ENCODE data around the gene CD44. TPM values are rescaled to one million over a fixed set of nuclear protein-coding genes. Genes with fewer than 3 reads are reported as not detected.

The CD44 gene
- total and polyA plus RNA-seq, 10 of the 15 experiments (the other 5 are each of a cell fraction or from before 2014, with no cell fraction given): 57.1 to 293 (median 120) TPM

DNA sequence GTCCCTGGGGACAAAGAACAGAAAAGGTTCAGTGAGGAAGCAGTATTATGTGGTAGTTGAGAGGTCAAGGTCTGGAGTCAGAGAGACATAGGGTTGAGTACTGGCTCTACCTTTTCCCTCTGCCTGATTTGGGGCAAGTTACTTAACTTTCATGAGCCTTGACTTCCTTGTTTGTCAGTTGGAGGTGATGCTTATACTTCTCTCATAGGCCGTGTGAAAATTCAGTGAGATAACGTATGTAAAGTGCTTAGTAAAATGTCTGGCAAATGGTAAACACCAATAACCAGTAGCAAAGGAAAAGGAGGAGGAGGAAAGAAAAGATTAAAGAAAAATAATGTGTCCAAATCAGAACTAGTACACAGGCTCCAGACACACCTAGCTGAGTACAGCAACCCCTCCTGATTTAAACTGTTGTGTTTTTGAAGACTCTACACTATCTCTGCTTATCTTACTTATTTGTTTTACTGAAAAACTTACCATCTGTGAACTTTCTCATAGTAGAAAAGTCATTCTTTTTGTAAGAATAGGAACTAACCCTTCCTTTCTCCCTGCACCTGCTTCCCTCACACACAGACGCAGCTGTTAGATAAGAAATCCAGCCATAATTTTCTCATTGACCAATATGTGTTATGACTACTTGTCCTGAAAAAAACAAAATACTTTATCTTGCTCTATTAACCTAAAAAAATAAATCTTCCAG lies 126.9 kb downstream of the CD44 start (continued):
- TF ChIP-seq, protein P1, sequence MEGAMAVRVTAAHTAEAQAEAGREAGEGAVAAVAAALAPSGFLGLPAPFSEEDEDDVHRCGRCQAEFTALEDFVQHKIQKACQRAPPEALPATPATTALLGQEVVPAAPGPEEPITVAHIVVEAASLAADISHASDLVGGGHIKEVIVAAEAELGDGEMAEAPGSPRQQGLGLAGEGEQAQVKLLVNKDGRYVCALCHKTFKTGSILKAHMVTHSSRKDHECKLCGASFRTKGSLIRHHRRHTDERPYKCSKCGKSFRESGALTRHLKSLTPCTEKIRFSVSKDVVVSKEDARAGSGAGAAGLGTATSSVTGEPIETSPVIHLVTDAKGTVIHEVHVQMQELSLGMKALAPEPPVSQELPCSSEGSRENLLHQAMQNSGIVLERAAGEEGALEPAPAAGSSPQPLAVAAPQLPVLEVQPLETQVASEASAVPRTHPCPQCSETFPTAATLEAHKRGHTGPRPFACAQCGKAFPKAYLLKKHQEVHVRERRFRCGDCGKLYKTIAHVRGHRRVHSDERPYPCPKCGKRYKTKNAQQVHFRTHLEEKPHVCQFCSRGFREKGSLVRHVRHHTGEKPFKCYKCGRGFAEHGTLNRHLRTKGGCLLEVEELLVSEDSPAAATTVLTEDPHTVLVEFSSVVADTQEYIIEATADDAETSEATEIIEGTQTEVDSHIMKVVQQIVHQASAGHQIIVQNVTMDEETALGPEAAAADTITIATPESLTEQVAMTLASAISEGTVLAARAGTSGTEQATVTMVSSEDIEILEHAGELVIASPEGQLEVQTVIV (IDR thresholded peaks at IDR 0.05; ENCODE audit: borderline replicate concordance, partially characterized antibody): no peak
- no peak for TF ChIP-seq SMC3 (IDR thresholded peaks at IDR 0.05; ENCODE audit: borderline replicate concordance, low read length)
- TF ChIP-seq EED (IDR thresholded peaks at IDR 0.05; ENCODE audit: low read depth): no peak
- TF ChIP-seq ZZZ3 (IDR thresholded peaks at IDR 0.05; ENCODE audit: control insufficient read depth, insufficient read length, low read depth): no peak
- TF ChIP-seq POLR2AphosphoS2 (IDR thresholded peaks at IDR 0.05; ENCODE audit: low read depth, low read length): no peak
- TF ChIP-seq ATF7 (IDR thresholded peaks at IDR 0.05; ENCODE audit: low read depth): no peak
- no peak for TF ChIP-seq SREBF1 (IDR thresholded peaks at IDR 0.05; ENCODE audit: low read length)
- TF ChIP-seq JUND (IDR thresholded peaks at IDR 0.05; ENCODE audit: low read depth, low read length): no peak
- TF ChIP-seq, protein P2, sequence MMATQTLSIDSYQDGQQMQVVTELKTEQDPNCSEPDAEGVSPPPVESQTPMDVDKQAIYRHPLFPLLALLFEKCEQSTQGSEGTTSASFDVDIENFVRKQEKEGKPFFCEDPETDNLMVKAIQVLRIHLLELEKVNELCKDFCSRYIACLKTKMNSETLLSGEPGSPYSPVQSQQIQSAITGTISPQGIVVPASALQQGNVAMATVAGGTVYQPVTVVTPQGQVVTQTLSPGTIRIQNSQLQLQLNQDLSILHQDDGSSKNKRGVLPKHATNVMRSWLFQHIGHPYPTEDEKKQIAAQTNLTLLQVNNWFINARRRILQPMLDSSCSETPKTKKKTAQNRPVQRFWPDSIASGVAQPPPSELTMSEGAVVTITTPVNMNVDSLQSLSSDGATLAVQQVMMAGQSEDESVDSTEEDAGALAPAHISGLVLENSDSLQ (IDR thresholded peaks at IDR 0.05): no peak

Measured in GM12878 (cell line).